ENCODE measurements around the gene HDGFL2.

HDGFL2 gene

GRCh38 chr19:4445963-4446703 is 26.0 kb upstream of the HDGFL2 start:
- ATAC-seq (no peak), DNase-seq (no peak)

- ATAC-seq (peak; percentile 10), DNase-seq (no peak)
Measured at GRCh38 chr19:4446704-4447200, 25.3 kb upstream of the HDGFL2 start.

- ATAC-seq (no peak), DNase-seq (no peak)
Measured at GRCh38 chr19:4447327-4448146, 24.6 kb upstream of the HDGFL2 start.

GRCh38 chr19:4448147-4448985 is 23.7 kb upstream of the HDGFL2 start:
- ATAC-seq (no peak), DNase-seq (no peak)

GRCh38 chr19:4449022-4449638 is 23.0 kb upstream of the HDGFL2 start:
- ATAC-seq (no peak), DNase-seq (no peak)

GRCh38 chr19:4449639-4450028 is 22.5 kb upstream of the HDGFL2 start:
- DNase-seq: no peak
- ATAC-seq: no peak

GRCh38 chr19:4452230-4452990 is 19.7 kb upstream of the HDGFL2 start:
- DNase-seq: no peak
- no peak for ATAC-seq

- DNase-seq: no peak
Measured at GRCh38 chr19:4453232-4454179, 18.6 kb upstream of the HDGFL2 start.

GRCh38 chr19:4454747-4455718 is 17.1 kb upstream of the HDGFL2 start:
- ATAC-seq (no peak), DNase-seq (no peak)

More at GRCh38 chr19:4453232-4454179, 18.6 kb upstream of the HDGFL2 start:
- ATAC-seq: no peak

GRCh38 chr19:4455719-4456475 is 16.2 kb upstream of the HDGFL2 start:
- DNase-seq: no peak
- ATAC-seq: no peak

GRCh38 chr19:4456476-4456842 is 15.6 kb upstream of the HDGFL2 start:
- no peak for DNase-seq
- ATAC-seq: no peak

GRCh38 chr19:4456843-4457653 is 15.0 kb upstream of the HDGFL2 start:
- ATAC-seq: peak; percentile 4
- peak; percentile 58 for DNase-seq

- DNase-seq: peak; percentile 97
- ATAC-seq: peak; percentile 98
Measured at GRCh38 chr19:4457654-4458395, 14.3 kb upstream of the HDGFL2 start, which contains the start of gene UBXN6. Gene UBXN6, minus strand, starts transcription at chr19:4457794. Its CDS starts 97 bp downstream, at chr19:4457697.

- no peak for DNase-seq
- no peak for ATAC-seq
Measured at GRCh38 chr19:4464815-4465581, 7.1 kb upstream of the HDGFL2 start.

GRCh38 chr19:4467835-4468234 is 4.3 kb upstream of the HDGFL2 start:
- ATAC-seq (no peak), DNase-seq (no peak)
